Stimulated activated naive B cell treated with anti-CD40 and anti-IgM and Interleukin-4, amounts not matched to agents 10 μg/mL and 1 μg/mL and 100 μg/mL, for 72 hours (primary cell): Measurements from ENCODE around the gene POU3F2.
A peak's percentile ranks its signal among the peaks of the same experiment; 100 is the strongest.

ENCODE experiments used
- ATAC-seq, 2 donors: fragments of 150-1000 bp; cut with Tn5 transposase; replicated peaks; 2 replicates each; pipeline ENCODE4 v1.10.0; 2021; ENCODE audit warnings: moderate library complexity in 1 of 2
- DNase-seq: peaks from one replicate; pipeline ENCODE4 v3.0.0; 2021
- H3K27ac Mint-ChIP-seq: one replicate; pipeline ENCODE4 v1.8.0; 2022; ENCODE audit warnings: mild to moderate bottlenecking, mixed read lengths
- H3K27me3 Mint-ChIP-seq, 2 donors: one replicate each; pipeline ENCODE4 v1.8.0; 2022; ENCODE audit warnings: mixed read lengths in 2 of 2
- H3K36me3 Mint-ChIP-seq, 2 donors: one replicate each; pipeline ENCODE4 v1.8.0; 2022; ENCODE audit warnings: mixed read lengths in 2 of 2, mild to moderate bottlenecking in 1 of 2
- H3K4me1 Mint-ChIP-seq, 2 donors: one replicate each; pipeline ENCODE4 v1.8.0; 2022; ENCODE audit warnings: mixed read lengths in 2 of 2, mild to moderate bottlenecking in 1 of 2
- H3K4me3 Mint-ChIP-seq, 2 donors: one replicate each; pipeline ENCODE4 v1.8.0; 2022; ENCODE audit warnings: mild to moderate bottlenecking in 2 of 2, mixed read lengths in 2 of 2, moderate library complexity in 1 of 2
- H3K9me3 Mint-ChIP-seq, 2 donors: one replicate each; pipeline ENCODE4 v1.8.0; 2022; ENCODE audit warnings: mixed read lengths in 2 of 2, mild to moderate bottlenecking in 1 of 2

POU3F2 gene

GRCh38 chr6:98835149-98836024 lies 1.0 kb downstream of the POU3F2 start:
- no peak for ATAC-seq
- DNase-seq, result no peak
- no peaks in the 10 kb centered on the region for H3K9me3 Mint-ChIP-seq
- H3K4me3 Mint-ChIP-seq, result peak overlapping the region; percentile 33 to 69
- peaks cover 82 to 85% of the 10 kb centered on the region in 2 donors for H3K27me3 Mint-ChIP-seq
- H3K27ac Mint-ChIP-seq, result peak overlapping the region; percentile 43
- peaks cover 3 to 4% of the 10 kb centered on the region in 2 donors for H3K36me3 Mint-ChIP-seq
- peaks cover 46 to 52% of the 10 kb centered on the region in 2 donors for H3K4me1 Mint-ChIP-seq

- H3K9me3 Mint-ChIP-seq, result no peaks in the 10 kb centered on the region
- peak overlapping the region; percentile 43 for H3K27ac Mint-ChIP-seq
- peak overlapping the region; percentile 33 to 69 for H3K4me3 Mint-ChIP-seq
- ATAC-seq (no peak), DNase-seq (no peak)
- peaks cover 3 to 4% of the 10 kb centered on the region in 2 donors for H3K36me3 Mint-ChIP-seq
- peaks cover 39 to 44% of the 10 kb centered on the region in 2 donors for H3K4me1 Mint-ChIP-seq
- peaks cover 79 to 84% of the 10 kb centered on the region in 2 donors for H3K27me3 Mint-ChIP-seq
Measured at GRCh38 chr6:98836025-98836961, 1.9 kb downstream of the POU3F2 start.

DNA sequence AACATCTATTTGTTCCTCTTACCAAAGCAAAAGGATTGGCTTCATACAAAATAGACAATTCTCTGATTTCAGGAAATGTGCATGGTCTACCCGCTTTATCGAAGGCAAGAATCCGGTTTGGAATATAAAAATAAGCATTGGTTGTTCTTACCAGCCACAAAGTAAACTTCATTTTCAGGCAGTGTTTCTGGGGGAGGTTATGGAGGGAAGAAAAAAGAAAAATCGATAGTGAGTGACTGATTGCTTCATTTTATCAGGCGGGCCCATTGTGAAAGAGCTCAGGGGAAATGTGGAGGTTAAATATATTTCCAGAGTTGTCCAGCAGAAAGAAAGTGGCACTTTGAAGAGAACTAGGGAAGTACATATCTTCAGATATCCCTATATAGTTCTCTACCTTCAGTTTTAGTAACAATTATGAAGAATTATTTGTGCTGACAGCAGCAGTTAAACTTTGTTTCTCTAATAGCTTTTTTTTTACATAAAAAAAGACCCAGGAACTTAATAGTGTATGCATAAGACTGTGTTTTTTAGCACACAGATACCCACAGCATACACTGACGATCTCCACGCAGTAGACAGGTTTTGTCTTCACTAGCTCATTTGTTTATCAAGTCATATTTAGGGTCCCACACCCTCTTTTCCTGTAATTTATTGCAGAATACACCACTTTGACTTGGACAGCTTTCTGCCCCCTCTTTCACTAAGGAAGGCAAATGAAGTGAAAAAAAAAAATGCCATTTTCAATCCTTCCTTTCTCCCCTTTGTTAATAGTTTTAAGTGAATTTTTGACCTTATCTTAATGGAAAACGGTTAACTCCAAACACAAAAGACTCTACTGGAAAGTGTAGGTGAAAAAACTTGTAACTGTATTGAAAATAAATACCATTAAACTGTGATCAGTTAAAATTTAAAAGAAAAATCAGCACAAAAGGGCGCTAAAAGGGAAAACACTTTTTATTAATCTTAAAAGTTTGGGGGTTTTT lies 2.9 kb downstream of the POU3F2 start:
- Mint-ChIP-seq H3K27me3 (peaks cover 79 to 83% of the 10 kb centered on the region in 2 donors), H3K27ac (no peak overlapping the region), H3K9me3 (no peaks in the 10 kb centered on the region), H3K36me3 (peaks cover 3 to 4% of the 10 kb centered on the region in 2 donors), H3K4me1 (peaks cover 34 to 37% of the 10 kb centered on the region in 2 donors), H3K4me3 (no peak overlapping the region)
- no peak for ATAC-seq
- no peak for DNase-seq

DNA sequence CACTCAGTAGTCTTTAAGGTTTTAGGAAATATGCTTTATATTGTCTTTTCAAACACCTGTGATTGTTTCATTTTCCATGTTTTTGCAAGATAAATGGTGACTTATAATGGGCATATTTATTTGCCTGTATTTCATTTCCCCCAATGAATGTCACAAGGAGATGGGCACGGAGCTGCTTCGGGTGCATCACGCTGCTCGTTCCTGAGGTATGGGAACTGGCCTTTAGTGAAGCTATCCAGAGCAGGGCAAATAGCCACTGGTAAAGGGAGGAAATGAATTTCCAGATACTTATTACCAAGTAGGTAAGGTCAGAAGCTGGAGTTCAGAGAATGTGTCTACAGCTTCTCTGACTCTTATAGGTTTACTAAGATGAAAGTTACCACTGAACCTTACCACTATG lies 3.7 kb downstream of the POU3F2 start:
- DNase-seq, result no peak
- Mint-ChIP-seq H3K4me3 (no peak overlapping the region), H3K27ac (no peak overlapping the region), H3K4me1 (peaks cover 34 to 37% of the 10 kb centered on the region in 2 donors), H3K36me3 (peaks cover 3 to 4% of the 10 kb centered on the region in 2 donors), H3K9me3 (no peaks in the 10 kb centered on the region), H3K27me3 (peaks cover 80 to 83% of the 10 kb centered on the region in 2 donors)
- ATAC-seq, result no peak

DNA sequence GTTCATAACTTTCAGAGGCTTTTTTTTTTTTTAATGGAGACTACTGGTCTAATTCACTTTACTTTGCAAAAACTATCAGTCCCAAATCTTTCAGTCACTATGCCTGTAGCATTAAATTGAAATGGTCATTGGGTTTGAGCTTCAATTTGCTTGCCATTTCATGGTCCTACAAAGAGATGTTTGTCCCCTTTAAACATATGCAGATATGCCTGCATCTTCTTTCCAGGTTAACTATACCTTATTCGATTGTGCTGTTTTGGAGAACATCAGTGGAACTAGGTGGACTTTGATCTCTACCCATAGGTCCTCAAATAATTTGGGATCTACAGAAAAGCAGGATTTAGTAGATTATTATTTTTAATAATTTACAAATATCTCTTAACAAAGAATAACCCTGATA lies 4.6 kb downstream of the POU3F2 start:
- Mint-ChIP-seq H3K4me1 (peaks cover 27 to 34% of the 10 kb centered on the region in 2 donors), H3K36me3 (peaks cover 0 to 6% of the 10 kb centered on the region in 2 donors), H3K4me3 (no peak overlapping the region), H3K27me3 (peaks cover 76 to 82% of the 10 kb centered on the region in 2 donors), H3K9me3 (no peaks in the 10 kb centered on the region), H3K27ac (no peak overlapping the region)
- ATAC-seq, result no peak
- DNase-seq, result no peak

DNA sequence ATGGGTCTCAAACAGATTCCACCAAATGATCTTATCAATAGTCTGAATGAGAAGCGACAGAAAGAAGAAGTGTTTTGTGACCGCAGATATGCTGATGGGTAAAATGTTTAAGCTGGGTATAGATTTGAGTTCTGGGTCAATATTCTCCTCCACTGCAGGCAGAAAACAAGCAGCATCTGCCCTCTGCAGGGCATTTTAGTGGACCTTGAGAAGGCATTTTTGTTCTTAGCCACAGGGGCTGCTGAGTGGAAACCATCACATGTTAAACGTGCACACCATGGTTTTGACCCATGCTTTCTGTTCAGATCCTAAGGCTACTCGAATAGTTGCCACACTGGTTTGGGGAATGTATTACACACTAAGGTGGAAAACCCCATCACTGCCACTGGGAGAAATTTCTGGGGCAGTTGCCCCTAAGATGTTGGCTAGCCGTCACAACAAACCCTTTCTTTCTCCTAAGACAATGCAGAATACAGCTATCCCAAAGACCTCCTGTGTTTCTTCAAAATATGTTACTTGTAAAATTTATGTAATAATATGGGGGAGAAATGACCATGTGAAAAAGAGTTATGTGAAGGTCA lies 5.5 kb downstream of the POU3F2 start:
- DNase-seq (no peak), ATAC-seq (no peak)
- no peaks in the 10 kb centered on the region for H3K9me3 Mint-ChIP-seq
- peaks cover 0 to 6% of the 10 kb centered on the region in 2 donors for H3K36me3 Mint-ChIP-seq
- H3K4me1 Mint-ChIP-seq, result peaks cover 26 to 32% of the 10 kb centered on the region in 2 donors
- no peak overlapping the region for H3K4me3 Mint-ChIP-seq
- H3K27ac Mint-ChIP-seq, result no peak overlapping the region
- peaks cover 76 to 83% of the 10 kb centered on the region in 2 donors for H3K27me3 Mint-ChIP-seq

DNA sequence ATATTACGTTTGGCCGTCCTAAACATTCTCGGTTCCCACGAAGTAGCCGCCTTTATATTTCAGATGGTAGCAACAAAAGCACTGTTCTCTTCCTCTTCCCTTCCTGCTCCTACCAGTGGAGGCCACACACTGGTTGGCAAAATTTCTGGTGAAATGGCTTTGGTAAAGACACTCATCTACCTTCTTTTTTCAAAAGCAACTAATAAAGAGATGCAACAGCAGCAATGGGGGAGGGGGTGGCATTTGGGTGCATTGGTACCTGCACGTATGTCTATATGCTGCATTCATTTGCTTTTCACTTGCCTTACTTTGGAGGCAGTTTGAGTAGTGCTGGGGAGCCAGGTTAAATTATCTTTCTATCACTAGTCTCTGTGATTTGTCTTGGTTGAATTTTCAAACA lies 6.0 kb downstream of the POU3F2 start:
- DNase-seq, result no peak
- Mint-ChIP-seq H3K36me3 (peaks cover 0 to 6% of the 10 kb centered on the region in 2 donors), H3K4me3 (no peak overlapping the region), H3K9me3 (no peaks in the 10 kb centered on the region), H3K27ac (no peak overlapping the region), H3K4me1 (peaks cover 26 to 36% of the 10 kb centered on the region in 2 donors), H3K27me3 (peaks cover 77 to 86% of the 10 kb centered on the region in 2 donors)
- ATAC-seq, result no peak

GRCh38 chr6:98840996-98841513 lies 6.7 kb downstream of the POU3F2 start:
- no peak overlapping the region for H3K27ac Mint-ChIP-seq
- H3K4me3 Mint-ChIP-seq, result no peak overlapping the region
- DNase-seq (no peak), ATAC-seq (no peak)
- peaks cover 78 to 86% of the 10 kb centered on the region in 2 donors for H3K27me3 Mint-ChIP-seq
- H3K4me1 Mint-ChIP-seq, result peaks cover 28 to 37% of the 10 kb centered on the region in 2 donors
- no peaks in the 10 kb centered on the region for H3K9me3 Mint-ChIP-seq
- peaks cover 0 to 4% of the 10 kb centered on the region in 2 donors for H3K36me3 Mint-ChIP-seq

DNA sequence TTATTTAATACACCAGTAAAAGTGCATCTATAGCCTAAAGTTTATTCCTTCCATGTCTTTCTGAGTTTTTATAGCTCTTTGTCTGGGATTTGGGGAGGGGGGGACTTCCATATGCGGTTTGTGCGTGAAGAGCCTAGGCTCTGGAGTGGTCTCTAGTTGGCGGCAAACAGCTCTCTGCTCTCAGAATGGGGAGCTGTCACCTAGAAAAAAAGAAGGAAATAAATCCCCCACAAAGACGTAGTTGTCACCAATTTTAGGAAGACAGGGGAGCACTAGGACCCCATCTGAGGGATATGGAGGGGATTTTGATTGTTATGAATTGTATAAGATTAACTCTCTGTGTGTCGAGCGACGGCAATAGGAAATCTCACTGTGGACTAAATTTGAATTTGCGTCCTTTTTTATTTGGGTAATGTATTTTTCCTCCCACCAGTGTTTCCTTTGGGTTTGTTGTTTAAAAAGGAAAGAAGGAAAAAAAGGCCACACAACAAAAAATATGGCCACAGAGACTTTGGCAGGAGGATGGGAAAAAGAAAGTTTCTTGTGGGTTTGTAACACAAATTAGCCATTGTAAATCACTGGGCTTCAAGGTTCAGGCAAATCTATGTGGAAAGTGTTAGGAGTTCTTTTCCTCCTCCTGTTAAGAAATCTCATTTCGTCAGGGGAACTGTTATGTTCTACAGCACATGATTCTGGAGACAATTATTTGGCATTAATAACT lies 7.4 kb downstream of the POU3F2 start:
- Mint-ChIP-seq H3K36me3 (peaks cover 0 to 4% of the 10 kb centered on the region in 2 donors), H3K27me3 (peaks cover 78 to 86% of the 10 kb centered on the region in 2 donors), H3K27ac (no peak overlapping the region), H3K4me3 (no peak overlapping the region), H3K9me3 (no peaks in the 10 kb centered on the region), H3K4me1 (peaks cover 24 to 35% of the 10 kb centered on the region in 2 donors)
- ATAC-seq (no peak), DNase-seq (no peak)

DNA sequence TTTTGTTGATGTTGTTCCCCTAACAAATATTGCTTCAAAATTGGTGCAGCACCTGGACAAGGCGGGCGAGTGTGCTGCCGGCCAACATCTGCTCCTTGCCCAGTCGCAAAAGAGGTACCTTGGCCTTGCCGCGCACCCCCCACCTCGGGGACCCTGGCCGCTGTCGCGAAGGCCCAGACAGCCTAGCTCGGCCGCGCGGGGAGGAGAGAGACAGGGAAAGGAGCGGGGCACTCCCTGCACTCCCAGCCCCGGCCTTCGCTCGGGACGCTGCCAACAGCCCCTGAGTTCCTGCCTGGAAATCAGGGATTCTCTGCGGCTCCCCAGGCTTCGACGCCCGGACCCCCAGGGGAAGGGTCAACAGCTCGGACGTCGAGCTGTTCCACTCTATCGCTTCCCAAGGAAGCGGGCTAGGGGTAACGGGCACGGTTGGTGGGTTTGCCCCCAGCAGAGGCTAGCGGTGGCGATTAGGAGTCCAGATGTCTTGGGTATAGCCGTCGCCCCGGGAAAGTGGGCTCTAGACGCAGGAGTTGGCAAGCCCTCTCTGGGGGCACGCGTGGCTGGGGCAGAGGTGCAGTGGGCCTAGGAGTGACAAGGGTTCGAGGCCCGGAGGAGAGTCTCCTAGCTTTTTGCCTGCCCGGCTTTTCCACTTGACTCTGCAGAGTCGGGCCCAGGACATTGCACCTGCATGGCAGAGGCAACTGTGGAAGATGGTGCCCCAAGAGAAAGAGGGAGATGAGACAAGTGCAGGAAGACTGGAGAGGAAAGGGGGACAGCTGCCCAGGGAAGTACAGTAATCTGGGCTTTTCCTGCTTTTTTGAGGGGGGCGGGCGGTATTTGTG lies 8.2 kb downstream of the POU3F2 start:
- Mint-ChIP-seq H3K27me3 (peaks cover 78 to 86% of the 10 kb centered on the region in 2 donors), H3K4me1 (peaks cover 23 to 35% of the 10 kb centered on the region in 2 donors), H3K36me3 (peaks cover 0 to 4% of the 10 kb centered on the region in 2 donors), H3K9me3 (no peaks in the 10 kb centered on the region), H3K4me3 (peak overlapping the region in 1 of 2 donors; percentile 18), H3K27ac (peak overlapping the region; percentile 87)
- DNase-seq (no peak), ATAC-seq (no peak)

GRCh38 chr6:98843271-98844243 lies 9.2 kb downstream of the POU3F2 start:
- DNase-seq (no peak), ATAC-seq (no peak)
- Mint-ChIP-seq H3K9me3 (no peaks in the 10 kb centered on the region), H3K27ac (peak overlapping the region; percentile 92), H3K36me3 (peaks cover under 1 to 4% of the 10 kb centered on the region in 2 donors), H3K27me3 (peaks cover 78 to 88% of the 10 kb centered on the region in 2 donors), H3K4me1 (peaks cover 26 to 43% of the 10 kb centered on the region in 2 donors), H3K4me3 (peak overlapping the region; percentile 55 to 74)
